HG02885 (cell line): ENCODE data around the gene FBXO36.
A peak's percentile ranks its signal among the peaks of the same experiment; 100 is the strongest.
"Not testable (repeated sequence)": the region's sequence is repeated elsewhere in the genome, so short reads cannot be mapped to it uniquely, and the experiment has no call there.

Experiments used
- ATAC-seq: cut with Tn5 transposase; IDR thresholded peaks from one replicate; pipeline ENCODE4 v1.9.1; 2021; ENCODE audit warnings: mild to moderate bottlenecking; ENCODE audit not compliant: unreplicated experiment, poor library complexity

FBXO36 gene

DNA sequence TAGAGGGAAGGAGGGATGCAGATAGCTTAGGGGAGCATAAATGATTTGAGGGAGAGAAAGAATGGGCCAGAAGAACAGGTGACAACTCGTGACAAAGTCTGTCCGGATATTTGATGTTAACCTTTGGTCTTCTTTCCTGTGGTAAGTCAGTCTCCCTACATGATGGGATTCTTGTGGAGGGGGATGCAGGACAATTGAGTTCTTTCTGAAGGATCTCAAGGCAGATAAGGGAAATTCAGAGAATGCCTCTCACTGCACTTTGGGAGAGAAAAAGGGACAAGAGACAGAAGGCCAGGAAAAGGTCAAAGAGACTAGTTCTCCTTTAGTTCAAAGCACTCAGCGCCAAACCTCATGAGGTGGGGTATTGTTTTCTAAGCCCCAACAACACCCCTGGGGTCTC, 34.2 kb downstream of the FBXO36 start:
- no peak for ATAC-seq

DNA sequence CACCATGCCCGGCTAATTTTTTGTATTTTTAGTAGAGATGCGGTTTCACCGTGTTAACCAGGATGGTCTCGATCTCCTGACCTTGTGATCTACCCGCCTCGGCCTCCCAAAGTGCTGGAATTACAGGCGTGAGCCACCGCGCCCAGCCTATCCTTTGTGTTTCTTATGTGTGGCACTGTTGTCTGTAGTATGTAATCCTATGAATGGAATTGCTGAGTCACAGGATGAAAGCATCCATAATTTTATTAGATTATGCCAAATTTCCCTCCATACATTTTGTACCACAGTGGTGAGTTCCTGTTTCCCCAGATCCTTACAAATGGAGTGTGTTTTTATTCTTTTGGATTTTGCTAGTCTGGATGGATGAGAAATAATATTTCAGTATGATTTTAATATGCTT, 41.3 kb downstream of the FBXO36 start:
- not testable (repeated sequence) for ATAC-seq

DNA sequence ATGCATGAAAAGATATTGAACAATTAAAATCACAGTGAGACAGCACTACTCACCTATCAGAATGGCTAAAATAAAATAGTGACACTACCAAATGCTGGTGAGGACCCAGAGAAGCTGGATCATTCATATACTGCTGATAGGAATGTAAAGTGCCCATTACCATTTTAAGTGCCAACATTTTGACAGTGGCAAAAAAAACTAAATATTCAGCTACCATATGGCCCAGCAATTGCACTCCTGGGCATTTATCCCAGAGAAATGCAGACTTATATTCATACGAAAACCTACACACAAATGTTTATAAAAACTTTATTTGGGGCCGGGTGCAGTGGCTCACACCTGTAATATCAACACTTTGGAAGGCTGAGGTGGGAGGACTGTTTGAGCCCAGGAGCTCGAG, 47.6 kb downstream of the FBXO36 start:
- ATAC-seq = no peak

DNA sequence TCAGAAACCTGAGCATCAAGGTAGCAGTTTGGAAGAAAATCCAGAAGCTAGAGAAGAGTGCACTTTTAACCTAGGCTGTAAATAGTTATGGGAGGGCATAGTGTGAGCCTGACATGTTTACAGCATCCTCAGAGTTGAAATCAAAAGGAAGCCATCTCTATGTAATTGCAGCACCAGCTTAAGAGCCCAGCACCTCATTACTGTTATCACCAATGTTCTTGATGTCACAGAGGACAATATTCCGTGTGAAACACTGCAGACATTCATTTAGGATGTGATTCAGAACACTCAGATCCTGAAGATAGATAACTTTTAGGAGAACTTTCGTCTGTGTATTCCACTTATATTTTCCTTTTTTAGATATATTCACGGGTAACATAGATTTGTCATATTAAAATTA, 48.1 kb downstream of the FBXO36 start:
- no peak for ATAC-seq

DNA sequence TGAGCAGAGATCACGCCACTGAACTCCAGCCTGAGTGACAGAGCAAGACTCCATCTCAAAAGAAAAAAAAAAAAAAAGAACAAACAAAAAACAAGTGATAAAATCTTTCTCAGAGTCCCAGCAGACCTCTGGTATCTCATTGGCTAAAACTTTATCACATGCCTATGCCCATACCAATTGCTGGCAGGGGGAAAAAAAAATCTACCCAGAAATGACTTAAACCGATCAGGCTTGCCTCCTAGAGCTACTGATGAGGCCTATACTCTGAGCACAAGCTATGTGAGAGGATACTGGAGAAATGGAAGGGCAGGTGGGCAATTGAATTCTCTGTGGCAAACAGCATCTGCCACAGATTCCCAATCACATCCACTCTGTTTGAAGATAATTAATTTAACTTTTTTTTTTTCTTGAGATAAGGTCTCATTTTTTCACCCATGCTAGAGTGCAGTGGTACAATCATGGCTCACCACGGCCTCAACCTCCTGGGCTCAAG, 49.0 kb downstream of the FBXO36 start:
- no peak for ATAC-seq

DNA sequence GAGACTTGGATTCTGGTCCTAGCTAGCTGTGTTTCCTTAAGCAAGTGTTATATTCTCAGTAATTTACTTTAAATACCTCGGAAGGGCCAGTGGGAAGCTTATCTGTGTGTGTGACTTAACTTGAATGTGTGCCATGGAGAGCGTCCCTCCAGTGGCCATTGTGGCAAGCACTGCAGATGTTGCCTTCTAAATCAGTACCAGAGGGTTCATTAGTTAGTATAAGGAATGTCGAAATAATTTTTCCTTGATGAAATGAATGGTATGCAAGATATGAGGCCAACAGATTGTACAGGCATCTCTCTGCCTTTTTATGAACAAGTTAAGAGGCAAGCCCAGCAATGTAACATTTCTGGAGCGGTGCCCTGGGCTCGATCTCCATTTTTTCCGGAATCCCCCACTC, 52.0 kb downstream of the FBXO36 start:
- no peak for ATAC-seq

DNA sequence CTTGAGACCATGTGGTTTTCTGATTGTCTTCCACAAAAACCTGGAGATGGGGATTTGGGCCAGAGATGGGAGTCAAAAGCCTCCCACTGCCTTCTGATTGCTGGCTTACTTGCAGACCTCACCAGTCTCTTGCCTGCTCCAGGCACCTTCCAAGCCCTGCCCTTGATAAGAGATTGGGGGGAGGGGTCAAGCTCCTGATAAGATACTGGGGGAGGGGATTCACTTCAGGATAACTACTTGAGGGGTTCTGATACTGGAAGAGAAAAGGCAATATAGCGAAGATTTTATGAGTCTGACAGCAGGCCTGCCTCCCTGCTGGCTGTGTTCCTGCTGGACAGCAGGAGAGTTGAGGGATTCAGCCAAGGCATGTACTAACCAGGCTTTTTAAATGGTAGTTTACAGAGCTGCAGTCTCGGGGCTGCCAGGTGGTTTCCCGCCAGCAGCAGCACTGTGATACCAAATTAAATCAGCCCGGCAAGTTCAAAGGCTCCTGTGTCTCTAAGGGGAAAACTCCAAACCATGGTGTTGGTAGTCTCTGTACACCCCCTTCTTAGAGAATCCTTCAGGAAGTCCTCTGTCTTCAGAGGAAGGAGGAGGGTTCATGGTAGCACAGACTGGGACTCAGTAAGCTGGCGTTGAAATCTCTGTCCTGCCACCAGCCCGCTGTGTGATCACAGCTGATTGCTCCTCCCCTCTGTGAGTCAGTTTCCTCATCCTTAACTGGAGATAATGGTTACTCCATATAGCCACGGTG, 58.3 kb downstream of the FBXO36 start:
- ATAC-seq = peak; percentile 56

DNA sequence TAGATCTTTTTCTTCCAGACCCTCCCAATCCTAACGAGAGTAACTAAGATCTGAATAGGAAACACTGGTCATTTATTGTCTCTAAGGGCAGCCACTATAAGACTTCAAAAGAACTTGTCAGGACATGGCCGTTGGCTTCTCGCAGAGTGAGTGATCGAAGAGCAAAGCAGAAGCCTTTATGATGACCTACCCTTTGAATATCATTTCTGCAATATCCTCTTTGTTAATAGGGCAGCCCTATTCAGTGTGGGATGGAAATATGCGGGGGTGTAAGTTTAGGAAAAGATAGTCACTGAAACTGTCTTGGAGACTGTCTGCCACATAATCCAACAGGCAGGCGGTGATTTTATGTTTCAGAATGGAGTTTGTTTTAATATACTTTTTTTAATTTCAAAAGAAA, 70.9 kb downstream of the FBXO36 start:
- ATAC-seq = no peak

DNA sequence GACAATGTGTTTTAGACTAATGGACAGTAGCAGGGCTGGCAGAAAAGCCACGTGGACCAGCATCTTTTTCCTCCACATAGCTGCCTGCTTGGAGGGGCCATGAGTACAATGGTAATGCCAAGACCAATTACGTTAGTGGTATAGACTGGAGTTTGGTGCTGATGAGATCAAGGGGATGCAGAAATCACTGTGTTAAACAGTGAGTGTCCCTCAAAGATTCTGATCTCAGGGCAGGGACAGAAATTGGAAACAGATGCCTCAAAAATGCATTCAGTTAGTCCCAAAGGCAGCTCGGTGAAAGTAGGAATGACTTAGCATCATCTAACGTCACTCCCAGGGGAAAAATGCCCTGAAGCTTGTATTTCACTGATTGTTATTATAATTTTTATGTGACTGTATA, 74.0 kb downstream of the FBXO36 start:
- no peak for ATAC-seq

DNA sequence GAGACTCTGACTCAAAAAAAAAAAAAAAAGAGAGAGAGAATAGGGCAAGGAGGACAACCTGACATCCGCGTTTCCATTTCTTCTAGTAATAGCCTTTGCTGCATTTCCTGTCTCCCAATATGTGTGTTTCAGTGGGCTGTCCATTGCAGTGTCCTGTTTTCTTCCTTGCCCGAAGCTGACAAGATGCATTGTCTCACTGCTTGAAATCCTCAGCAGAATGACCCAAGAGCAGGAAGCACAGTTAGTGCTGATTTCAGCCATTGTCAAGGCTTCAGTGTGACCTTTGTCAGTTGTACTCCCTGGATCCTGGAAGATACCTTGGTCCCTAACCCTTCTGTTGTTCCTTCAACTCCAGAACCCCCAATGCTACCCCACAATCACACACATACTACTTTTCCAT, 75.3 kb downstream of the FBXO36 start:
- ATAC-seq = no peak

DNA sequence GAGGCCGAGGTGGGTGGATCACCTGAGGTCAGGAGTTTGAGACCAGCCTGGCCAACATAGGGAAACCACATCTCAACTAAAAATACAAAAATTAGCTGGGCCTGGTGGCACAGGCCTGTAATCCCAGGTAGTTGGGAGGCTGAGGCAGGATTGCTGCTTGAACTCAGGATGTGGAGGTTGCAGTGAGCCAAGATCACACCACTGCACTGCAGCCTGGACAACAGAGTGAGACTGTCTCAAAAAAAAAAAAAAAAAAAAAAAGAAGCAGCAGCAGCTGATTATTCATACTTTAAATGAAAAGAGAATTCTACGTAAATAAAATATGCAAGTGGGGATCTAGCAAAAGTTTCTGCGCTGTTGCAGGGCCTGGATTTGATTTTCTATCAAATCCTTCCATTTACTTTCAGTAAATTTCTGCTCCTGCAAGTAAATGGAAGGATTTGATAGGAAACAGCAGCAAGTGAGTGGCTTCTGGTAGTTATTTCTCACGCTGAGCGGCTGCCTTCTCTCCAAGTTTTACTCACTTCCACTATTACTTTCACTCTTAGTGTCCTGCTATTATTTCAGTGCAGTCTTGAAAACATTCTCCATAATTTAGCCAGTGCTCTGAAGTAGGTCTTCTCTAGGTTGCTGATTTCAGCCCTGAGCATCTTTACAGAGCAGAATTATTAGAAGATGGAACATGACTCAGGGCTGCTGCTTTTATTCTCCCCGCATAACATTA, 78.0 kb downstream of the FBXO36 start:
- peak; percentile 94 for ATAC-seq

DNA sequence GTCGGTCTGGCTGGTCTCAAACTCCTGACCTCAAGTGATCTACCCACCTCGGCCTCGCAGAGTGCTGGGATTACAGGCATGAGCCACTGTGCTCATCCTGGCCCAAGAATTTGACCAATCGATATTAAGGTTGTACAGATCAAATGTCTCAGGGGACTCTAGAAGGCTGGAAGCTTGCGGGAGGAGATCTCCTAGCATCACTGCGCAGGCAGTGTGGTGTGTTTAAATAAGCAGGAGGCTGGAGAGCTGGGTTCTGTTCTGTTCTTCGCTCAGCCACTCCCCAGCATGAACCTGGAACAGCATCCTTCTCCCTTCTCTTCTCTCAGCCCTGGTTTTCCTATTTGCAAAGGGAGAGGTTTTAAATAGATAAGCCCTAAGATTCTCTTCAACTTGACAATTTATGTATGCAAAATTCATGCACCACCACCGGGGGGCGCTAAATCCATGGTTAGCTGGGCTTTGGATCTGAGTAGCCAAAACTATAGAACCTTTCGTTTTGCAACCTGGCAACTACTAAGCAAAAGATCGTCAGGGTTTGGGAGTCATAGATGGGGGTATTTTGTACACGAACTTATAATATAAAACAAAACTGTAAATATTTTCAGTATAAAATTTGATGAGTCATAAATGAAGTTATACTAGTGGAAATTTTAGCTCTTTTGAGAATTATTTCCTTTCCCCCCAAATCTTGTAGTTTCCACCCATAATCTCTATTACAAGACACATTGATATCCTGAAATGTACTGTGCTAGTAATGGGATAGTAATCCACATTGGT, 85.8 kb downstream of the FBXO36 start:
- ATAC-seq = no peak

DNA sequence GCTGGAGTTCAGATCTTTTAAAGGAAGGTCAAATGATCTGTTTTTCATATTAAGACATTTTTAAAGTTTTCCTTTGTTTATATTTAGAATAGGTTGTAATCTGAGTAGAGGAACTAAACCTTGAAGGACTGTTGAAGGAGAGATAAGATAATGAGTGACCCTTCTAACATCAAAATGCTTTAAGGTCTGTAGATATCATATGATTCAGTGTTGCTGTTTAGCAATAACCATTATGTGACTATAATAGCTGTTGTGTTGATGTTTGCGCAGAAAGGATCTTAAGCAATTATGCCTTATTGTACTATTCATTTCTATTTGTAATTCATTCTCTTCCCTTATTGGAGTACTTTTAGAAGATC, 86.4 kb downstream of the FBXO36 start:
- no peak for ATAC-seq

DNA sequence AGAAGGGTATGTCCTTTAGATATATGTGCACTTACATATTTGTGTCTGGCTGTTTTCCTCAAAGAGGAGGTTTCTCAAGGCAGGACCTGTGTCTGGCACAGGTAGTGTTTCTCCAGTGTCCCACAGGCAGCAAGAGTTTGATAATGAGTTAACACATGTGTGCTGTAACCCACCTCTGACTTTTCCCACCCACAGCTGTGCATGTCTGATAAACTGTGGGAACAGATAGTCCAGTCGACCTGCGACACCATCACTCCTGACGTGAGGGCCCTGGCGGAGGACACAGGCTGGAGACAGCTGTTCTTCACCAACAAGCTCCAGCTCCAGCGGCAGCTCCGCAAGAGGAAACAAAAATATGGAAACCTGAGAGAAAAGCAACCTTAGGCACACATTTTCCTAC, 88.2 kb downstream of the FBXO36 start:
- ATAC-seq = no peak

DNA sequence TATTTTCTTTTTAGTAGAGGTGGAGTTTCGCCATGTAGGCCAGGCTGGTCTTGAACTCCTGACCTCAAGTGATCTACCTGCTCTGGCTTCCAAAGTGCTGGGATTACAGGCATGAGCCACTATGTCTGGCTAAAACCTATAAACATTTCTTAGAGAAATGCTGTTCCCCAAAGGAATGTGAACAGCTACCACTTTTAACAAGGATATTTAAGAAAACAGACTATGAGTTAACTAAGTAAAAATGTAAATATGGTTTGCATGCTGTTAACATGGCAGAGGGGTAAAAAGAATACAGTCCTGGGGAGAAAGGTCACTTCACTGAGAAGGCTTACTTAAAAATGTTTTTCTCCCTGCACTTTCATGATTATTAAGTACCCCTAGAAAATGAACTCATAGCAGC, 89.3 kb downstream of the FBXO36 start:
- ATAC-seq = no peak

DNA sequence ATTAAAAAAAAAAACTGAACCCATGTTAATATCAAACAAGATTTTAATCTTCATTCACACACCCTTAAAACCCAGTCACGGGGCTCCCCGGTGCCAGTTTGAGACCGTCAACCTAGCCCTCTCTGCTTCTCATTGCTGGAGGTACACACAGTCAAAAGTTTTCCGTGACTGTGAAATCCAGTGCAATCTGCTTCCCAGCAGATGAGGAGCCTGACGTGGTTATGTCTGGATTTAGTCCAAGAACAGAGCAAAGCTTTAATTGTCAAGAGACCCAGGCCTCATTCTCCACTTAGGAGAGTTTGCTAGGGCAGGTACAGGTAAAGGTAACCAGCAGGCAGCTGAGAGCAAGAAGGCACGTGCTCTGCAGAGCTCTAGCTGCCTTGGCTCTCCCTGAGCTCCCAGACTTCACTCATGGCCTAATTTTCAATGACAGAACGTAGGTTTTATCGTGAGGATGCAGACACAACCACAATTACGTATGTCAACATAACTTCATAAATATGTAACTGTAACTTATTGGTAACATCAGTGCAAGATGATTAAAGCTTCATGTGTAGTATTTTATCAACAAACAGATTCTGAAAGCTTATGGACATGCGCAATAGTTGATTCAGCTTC, 90.1 kb downstream of the FBXO36 start:
- ATAC-seq = no peak

DNA sequence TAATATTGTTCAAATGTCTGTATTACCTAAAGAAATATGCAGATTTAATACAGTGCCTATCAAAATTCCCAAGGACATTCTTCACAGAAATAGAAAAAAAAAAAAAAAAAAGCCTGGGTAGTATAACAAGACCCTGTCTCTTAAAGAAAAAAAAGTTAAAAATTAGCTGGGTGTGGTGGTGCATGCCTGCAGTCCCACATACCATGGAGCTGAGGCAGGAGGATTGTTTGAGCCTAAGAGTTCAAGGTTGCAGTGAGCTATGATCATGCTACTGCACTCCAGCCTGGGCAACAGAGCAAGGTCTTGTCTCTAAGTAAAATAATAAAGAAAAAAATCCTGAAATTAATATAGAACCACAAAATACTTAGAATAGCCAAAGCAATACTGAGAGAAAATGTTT, 94.5 kb downstream of the FBXO36 start:
- no peak for ATAC-seq

DNA sequence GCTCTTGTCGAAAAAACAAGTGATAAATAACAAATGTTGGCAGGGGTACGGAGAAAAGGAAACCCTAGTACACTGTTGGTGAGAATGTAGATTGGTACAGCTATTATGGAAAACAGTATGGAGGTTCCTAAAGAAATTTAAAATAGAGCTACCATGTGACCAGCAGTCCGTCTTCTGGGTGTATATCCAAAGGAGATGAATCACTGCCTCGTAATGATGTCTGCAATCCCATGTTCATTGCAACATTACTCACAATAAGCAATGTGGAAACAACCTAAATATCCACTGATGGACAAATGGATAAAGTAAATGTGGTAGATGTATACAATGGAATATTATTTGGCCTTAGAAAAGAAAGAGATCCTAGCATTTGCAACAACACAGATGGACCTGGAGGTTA, 95.8 kb downstream of the FBXO36 start:
- ATAC-seq = no peak

DNA sequence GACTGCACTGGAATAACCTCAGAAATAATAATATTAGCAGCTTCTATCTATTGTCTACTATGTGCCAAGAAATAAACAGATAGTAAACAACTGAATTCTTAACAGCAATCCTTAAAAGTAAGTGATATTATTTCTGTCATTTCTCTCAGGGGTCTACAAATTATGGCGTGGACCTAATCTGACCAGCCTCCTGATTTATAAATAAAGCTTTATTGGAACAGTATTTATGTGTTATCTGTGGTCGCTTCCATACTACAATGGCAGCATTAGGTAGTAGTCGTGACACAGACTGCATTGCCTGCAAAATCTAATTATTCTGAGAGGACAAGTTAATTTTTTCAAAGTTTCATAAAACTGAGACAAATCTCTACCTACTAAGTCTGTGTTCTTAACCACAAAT, 97.4 kb downstream of the FBXO36 start:
- no peak for ATAC-seq

DNA sequence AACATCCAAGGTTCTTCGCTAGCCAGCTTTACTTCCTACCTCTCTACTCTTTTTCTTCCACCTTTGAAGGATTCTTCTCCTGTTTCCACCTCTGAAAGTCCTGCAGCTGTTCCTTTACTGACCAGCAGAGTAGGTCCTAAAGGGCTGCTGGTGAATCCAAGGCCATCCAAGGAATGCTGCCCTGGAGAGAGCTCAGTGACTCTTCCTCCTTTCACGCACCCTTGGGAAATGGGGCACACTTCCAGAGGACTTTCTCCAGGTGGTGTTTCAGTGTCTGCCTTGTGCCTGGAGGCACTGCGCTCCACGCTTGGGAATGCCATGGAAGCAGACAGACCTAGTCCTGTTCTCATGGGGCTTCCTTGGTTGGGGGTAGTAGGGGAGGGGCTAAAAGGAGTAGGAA, 101.0 kb downstream of the FBXO36 start:
- no peak for ATAC-seq

DNA sequence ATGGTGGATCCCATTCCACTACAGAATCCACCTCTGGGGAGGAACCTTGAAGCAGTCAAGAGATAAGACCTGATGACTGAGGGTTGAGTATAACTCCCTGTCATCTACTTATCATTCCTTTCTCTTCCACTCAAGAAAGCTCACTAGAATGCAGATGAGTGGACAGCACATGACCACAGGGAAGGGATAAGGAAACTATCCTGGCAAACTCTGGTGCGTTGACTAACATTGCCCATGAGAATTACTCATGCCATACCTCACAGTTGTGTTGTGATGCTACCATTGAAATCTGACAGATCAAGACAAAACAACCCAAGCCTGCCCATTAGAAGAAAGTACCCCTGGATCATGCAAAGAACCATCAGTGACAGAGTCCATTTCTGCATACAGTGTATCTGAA, 119.9 kb downstream of the FBXO36 start:
- no peak for ATAC-seq
